Neural progenitor cell (in vitro differentiated cells): Measurements from ENCODE around the gene NR1H2.

Experiments
- EZH2 ChIP-seq: fragments of 200-600 bp; sonication (generic); IDR thresholded peaks from 2 replicates; pipeline ENCODE4 v1.6.1; 2017; ENCODE audit warnings: antibody characterized with exemption, mild to moderate bottlenecking, moderate library complexity
- EZH2phosphoT487 ChIP-seq: fragments of 200-600 bp; sonication (generic); IDR thresholded peaks from 2 replicates; pipeline ENCODE4 v1.6.1; 2017; ENCODE audit warnings: antibody characterized with exemption
- TF ChIP-seq, protein P1 (sequence below): fragments of 200-600 bp; sonication (generic); IDR thresholded peaks from 2 replicates; pipeline ENCODE4 v1.5.1; 2017; ENCODE audit warnings: antibody characterized with exemption, mild to moderate bottlenecking

DNA sequence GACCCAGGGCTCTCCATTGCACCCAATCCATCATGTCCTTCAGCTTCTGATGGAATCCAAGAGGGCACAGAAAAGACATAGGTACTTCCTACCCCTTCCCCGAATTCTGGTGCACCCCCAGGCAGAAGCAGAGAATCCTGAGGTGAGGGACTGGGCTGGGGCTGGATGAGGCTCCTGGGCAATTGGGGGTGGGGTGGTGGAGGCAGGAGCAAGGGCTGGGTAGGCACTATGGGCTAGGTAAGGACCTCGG is 44.3 kb upstream of the NR1H2 start:
- TF ChIP-seq, protein P1, sequence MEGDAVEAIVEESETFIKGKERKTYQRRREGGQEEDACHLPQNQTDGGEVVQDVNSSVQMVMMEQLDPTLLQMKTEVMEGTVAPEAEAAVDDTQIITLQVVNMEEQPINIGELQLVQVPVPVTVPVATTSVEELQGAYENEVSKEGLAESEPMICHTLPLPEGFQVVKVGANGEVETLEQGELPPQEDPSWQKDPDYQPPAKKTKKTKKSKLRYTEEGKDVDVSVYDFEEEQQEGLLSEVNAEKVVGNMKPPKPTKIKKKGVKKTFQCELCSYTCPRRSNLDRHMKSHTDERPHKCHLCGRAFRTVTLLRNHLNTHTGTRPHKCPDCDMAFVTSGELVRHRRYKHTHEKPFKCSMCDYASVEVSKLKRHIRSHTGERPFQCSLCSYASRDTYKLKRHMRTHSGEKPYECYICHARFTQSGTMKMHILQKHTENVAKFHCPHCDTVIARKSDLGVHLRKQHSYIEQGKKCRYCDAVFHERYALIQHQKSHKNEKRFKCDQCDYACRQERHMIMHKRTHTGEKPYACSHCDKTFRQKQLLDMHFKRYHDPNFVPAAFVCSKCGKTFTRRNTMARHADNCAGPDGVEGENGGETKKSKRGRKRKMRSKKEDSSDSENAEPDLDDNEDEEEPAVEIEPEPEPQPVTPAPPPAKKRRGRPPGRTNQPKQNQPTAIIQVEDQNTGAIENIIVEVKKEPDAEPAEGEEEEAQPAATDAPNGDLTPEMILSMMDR = no peak
- TF ChIP-seq EZH2phosphoT487 (no peak), EZH2 (no peak)
